SK-N-SH (cell line): ENCODE data around the gene FA2H. TPM values are rescaled to one million over a fixed set of nuclear protein-coding genes. Genes with fewer than 3 reads are reported as not detected.

Source experiments
- CTCF ChIA-PET: fragments of 300-600, 350-600 bp; formaldehyde crosslinking; extraction: SDS; loops from one replicate; lab custom pipeline; 2021; lab: Yijun Ruan, JAX
- POLR2A ChIA-PET: fragments of 350-600 bp; sonication (Branson Sonifier 250); formaldehyde crosslinking; extraction: SDS; loops from one replicate; lab custom pipeline; 2020; ENCODE audit warnings: antibody characterized with exemption, inconsistent platforms; lab: Yijun Ruan, JAX
- DNase-seq: peaks from one replicate; pipeline ENCODE4 v3.0.0; 2012
- H2AFZ ChIP-seq: fragments of 200-600 bp; sonication (generic); 2 replicates; pipeline ENCODE4 v1.8.1; 2016; ENCODE audit warnings: antibody characterized with exemption, mild to moderate bottlenecking, low read depth
- H3F3A ChIP-seq: fragments of 200-600 bp; sonication (generic); replicated peaks from 2 replicates; pipeline ENCODE3; 2016; ENCODE audit warnings: antibody characterized with exemption, mild to moderate bottlenecking; ENCODE audit not compliant: insufficient read depth
- H3K27ac ChIP-seq, 2 experiments: fragments of 200-500 bp in 1 of 2; fragments of 200-600 bp in 1 of 2; sonication (Bioruptor generic) in 1 of 2; sonication (generic), shearing (Covaris generic) in 1 of 2; 2 replicates each; pipeline versions ENCODE4 v1.5.1 to v1.6.1; 2014 to 2016; ENCODE audit warnings: low read depth in 2 of 2, inconsistent platforms in 1 of 2, low read length in 1 of 2, mild to moderate bottlenecking in 1 of 2, mixed read lengths in 1 of 2
- H3K27me3 ChIP-seq: fragments of 200-600 bp; sonication (generic), shearing (Covaris generic); 2 replicates; pipeline ENCODE4 v1.6.1; 2016; ENCODE audit warnings: mixed run types; ENCODE audit not compliant: insufficient read depth
- H3K36me3 ChIP-seq, 2 experiments: fragments of 200-500 bp in 1 of 2; fragments of 200-600 bp in 1 of 2; sonication (Bioruptor generic) in 1 of 2; sonication (generic) in 1 of 2; replicated peaks in 1 of 2; 2 replicates each; pipeline versions ENCODE3 to v1.5.1; 2014 to 2016; ENCODE audit warnings: low read length in 1 of 2, mild to moderate bottlenecking in 1 of 2; ENCODE audit not compliant: insufficient read depth in 2 of 2, control insufficient read depth in 1 of 2
- H3K4me1 ChIP-seq, 2 experiments: fragments of 200-500 bp in 1 of 2; fragments of 200-600 bp in 1 of 2; sonication (Bioruptor generic) in 1 of 2; sonication (generic), shearing (Covaris generic) in 1 of 2; 2 replicates each; pipeline versions ENCODE4 v1.5.1 to v1.6.1; 2014 to 2016; ENCODE audit warnings: low read depth in 1 of 2, low read length in 1 of 2, mixed run types in 1 of 2; ENCODE audit not compliant: insufficient read depth in 2 of 2, control insufficient read depth in 1 of 2
- H3K4me2 ChIP-seq: fragments of 200-600 bp; sonication (generic), shearing (Covaris generic); 2 replicates; pipeline ENCODE4 v1.6.1; 2017; ENCODE audit warnings: mixed run types
- H3K4me3 ChIP-seq, 2 experiments: fragments of 200-500 bp in 1 of 2; fragments of 200-600 bp in 1 of 2; sonication (Bioruptor generic) in 1 of 2; sonication (generic), shearing (Covaris generic) in 1 of 2; 2 replicates each; pipeline versions ENCODE4 v1.5.1 to v1.8.1; 2014 to 2016; ENCODE audit warnings: low read depth in 2 of 2, inconsistent platforms in 1 of 2, low read length in 1 of 2, mild to moderate bottlenecking in 1 of 2, mixed read lengths in 1 of 2, moderate library complexity in 1 of 2
- H3K79me2 ChIP-seq: fragments of 200-600 bp; sonication (generic); 2 replicates; pipeline ENCODE4 v1.8.1; 2017; ENCODE audit warnings: mild to moderate bottlenecking; ENCODE audit not compliant: insufficient read depth
- H3K9ac ChIP-seq: fragments of 200-600 bp; sonication (generic); 2 replicates; pipeline ENCODE4 v1.6.1; 2017; ENCODE audit warnings: mixed run types
- H3K9me2 ChIP-seq: fragments of 200-600 bp; sonication (generic); 2 replicates; pipeline ENCODE4 v1.6.1; 2017; ENCODE audit warnings: mixed run types
- H3K9me3 ChIP-seq: fragments of 200-600 bp; sonication (generic); 2 replicates; pipeline ENCODE4 v1.6.1; 2017; ENCODE audit warnings: mixed run types, mild to moderate bottlenecking, moderate library complexity
- H4K20me1 ChIP-seq: fragments of 200-600 bp; sonication (generic); 2 replicates; pipeline ENCODE4 v1.6.1; 2017; ENCODE audit warnings: mild to moderate bottlenecking, mixed run types; ENCODE audit not compliant: insufficient read depth
- EP300 ChIP-seq, 2 experiments: IDR thresholded peaks; 2 replicates each; pipeline versions ENCODE4 v1.4.0 to v1.6.1; 2012; ENCODE audit warnings: borderline replicate concordance in 1 of 2, low read depth in 1 of 2, low read length in 1 of 2
- EZH2phosphoT487 ChIP-seq: fragments of 200-600 bp; sonication (generic); IDR thresholded peaks from 2 replicates; pipeline ENCODE4 v1.6.1; 2017; ENCODE audit warnings: low read depth, mixed run types, mild to moderate bottlenecking, antibody characterized with exemption, moderate library complexity, borderline replicate concordance
- FOSL2 ChIP-seq: IDR thresholded peaks from 2 replicates; pipeline ENCODE4 v1.4.0; 2012; ENCODE audit warnings: low read depth, mild to moderate bottlenecking, moderate library complexity, borderline replicate concordance
- FOXM1 ChIP-seq: IDR thresholded peaks from 2 replicates; pipeline ENCODE4 v1.4.0; 2012; ENCODE audit warnings: low read depth, mild to moderate bottlenecking
- GATA2 ChIP-seq: sonication (generic); formaldehyde crosslinking; IDR thresholded peaks from 2 replicates; pipeline ENCODE4 v1.5.0; 2020; ENCODE audit warnings: mild to moderate bottlenecking, missing genetic modification reagents
- IRF3 ChIP-seq: fragments of 150-350 bp; IDR thresholded peaks from 2 replicates; pipeline ENCODE4 v1.6.1; 2016; ENCODE audit warnings: mild to moderate bottlenecking, low read depth, low read length
- JUND ChIP-seq: IDR thresholded peaks from 2 replicates; pipeline ENCODE4 v1.4.0; 2012
- MAX ChIP-seq: IDR thresholded peaks from 2 replicates; pipeline ENCODE4 v1.4.0; 2012; ENCODE audit warnings: low read depth
- MXI1 ChIP-seq: IDR thresholded peaks from 2 replicates; pipeline ENCODE4 v1.6.1; 2012; ENCODE audit warnings: mild to moderate bottlenecking, low read depth, low read length, improper control_type of control experiment
- NFIC ChIP-seq: IDR thresholded peaks from 2 replicates; pipeline ENCODE4 v1.4.0; 2012; ENCODE audit warnings: borderline replicate concordance
- NRF1 ChIP-seq: IDR thresholded peaks from 2 replicates; pipeline ENCODE4 v1.6.1; 2012; ENCODE audit warnings: low read depth, mild to moderate bottlenecking, low read length
- RAD21 ChIP-seq: IDR thresholded peaks from 2 replicates; pipeline ENCODE4 v1.6.1; 2012; ENCODE audit warnings: mild to moderate bottlenecking, low read length
- REST ChIP-seq: IDR thresholded peaks from 2 replicates; pipeline ENCODE4 v1.6.1; 2012; ENCODE audit warnings: mild to moderate bottlenecking, low read depth, low read length, moderate library complexity
- TAF1 ChIP-seq: IDR thresholded peaks from 2 replicates; pipeline ENCODE4 v1.6.1; 2012; ENCODE audit warnings: low read depth, mild to moderate bottlenecking, low read length, moderate library complexity, borderline replicate concordance
- USF2 ChIP-seq: fragments of 150-350 bp; IDR thresholded peaks from 2 replicates; pipeline ENCODE4 v1.6.1; 2017; ENCODE audit warnings: antibody characterized with exemption, low read length, low read depth, borderline replicate concordance
- YY1 ChIP-seq: IDR thresholded peaks from 2 replicates; pipeline ENCODE4 v1.4.0; 2012; ENCODE audit warnings: low read depth, mild to moderate bottlenecking
- WGBS: methylation state at CpG from one replicate; pipeline ENCODE4 v1.1.6; 2017; ENCODE audit warnings: low lambda C conversion rate; 5-methylcytosine and 5-hydroxymethylcytosine counted together
- polyA plus RNA-seq, 3 experiments: library from polyadenylated mRNA; depleted of rRNA; stranded (reverse); fragments of >200 nt; gene quantifications; 2 replicates each; pipeline ENCODE4 v1.2.3, GENCODE V29; 2012

The FA2H gene
- polyA plus RNA-seq, 1 of the 3 experiments (the other 2 are of a cell fraction) = not detected

- Histone ChIP-seq H3K4me3 (peak overlapping the region in 1 of 2 experiments; percentile 43; a peak in 1 of 4 replicates), H3K9me3 (no peaks in the 10 kb centered on the region), H3K4me2 (peak overlapping the region; percentile 68; the same call in 1 of the 2 replicates), H3F3A (no peaks in the 10 kb centered on the region), H3K36me3 (no peaks in the 10 kb centered on the region), H3K27ac (no peak overlapping the region), H3K79me2 (no peaks in the 10 kb centered on the region), H3K27me3 (peaks cover 23% of the 10 kb centered on the region), H3K9ac (no peak overlapping the region), H3K4me1 (peaks cover 0 to 8% of the 10 kb centered on the region in 2 experiments; a peak in 1 of 4 replicates), H2AFZ (no peak overlapping the region), H4K20me1 (no peaks in the 10 kb centered on the region), H3K9me2 (no peaks in the 10 kb centered on the region)
- no peak for DNase-seq
- no peak for TF ChIP-seq RAD21
- no peak for TF ChIP-seq USF2
- TF ChIP-seq REST = no peak
- TF ChIP-seq FOSL2 = no peak
- no peak for TF ChIP-seq NFIC
- TF ChIP-seq EP300 (IDR thresholded peaks at IDR 0.05; ENCODE audit: borderline replicate concordance in 1 of 2, low read depth in 1 of 2, low read length in 1 of 2) = no peak
- TF ChIP-seq YY1 = no peak
- TF ChIP-seq JUND = no peak
- no peak for TF ChIP-seq MAX
- TF ChIP-seq MXI1 = no peak
- TF ChIP-seq EZH2phosphoT487 = no peak
- TF ChIP-seq FOXM1 = no peak
- no peak for TF ChIP-seq GATA2 (CRISPR knock-in tag)
- TF ChIP-seq TAF1 = no peak
- no peak for TF ChIP-seq IRF3
- no peak for TF ChIP-seq NRF1
- ChIA-PET CTCF (interaction anchor here (0.9 to 4.3 kb wide), 14 partner anchors 12 to 210 kb away, joined by 3 to 30 read pairs (median 6); no protein-coding TSS in a partner anchor), POLR2A (no interaction called here)
- 53% methylated on average over 14 of the region's 14 CpGs for whole genome bisulfite sequencing
Observed at GRCh38 chr16:74773446-74774222, 986 bp downstream of the FA2H start.
